DND-41 (cell line): ENCODE measurements around the gene ZNF638.
A peak's percentile ranks its signal among the peaks of the same experiment; 100 is the strongest.

Source experiments
- ATAC-seq: fragments of 200-7000 bp; cut with Tn5 transposase; 3 replicates; pipeline ENCODE4 v1.9.1; 2021; ENCODE audit warnings: low read depth; ENCODE audit not compliant: insufficient read depth
- DNase-seq: peaks from one replicate; pipeline ENCODE4 v3.0.0-alpha.2; 2020
- H2AFZ ChIP-seq: 2 replicates; pipeline ENCODE4 v1.6.0; 2012; ENCODE audit warnings: low read depth, low read length
- H3K27ac ChIP-seq: 2 replicates; pipeline ENCODE4 v1.5.1; 2012; ENCODE audit warnings: low read length, inconsistent platforms
- H3K27me3 ChIP-seq: fragments of 200-600 bp; sonication (generic); 2 replicates; pipeline ENCODE4 v1.6.0; 2012; ENCODE audit warnings: low read length, mild to moderate bottlenecking, inconsistent platforms; ENCODE audit not compliant: insufficient read depth, poor library complexity
- H3K36me3 ChIP-seq: 2 replicates; pipeline ENCODE4 v1.5.1; 2012; ENCODE audit warnings: low read length, inconsistent platforms; ENCODE audit not compliant: insufficient read depth
- H3K4me1 ChIP-seq: 2 replicates; pipeline ENCODE4 v1.5.1; 2012; ENCODE audit warnings: mild to moderate bottlenecking, low read length; ENCODE audit not compliant: insufficient read depth
- H3K4me2 ChIP-seq: 2 replicates; pipeline ENCODE4 v1.6.0; 2012; ENCODE audit warnings: mild to moderate bottlenecking, moderate library complexity, low read length, inconsistent platforms; ENCODE audit not compliant: insufficient read depth
- H3K4me3 ChIP-seq, 2 experiments: fragments of 200-600 bp in 1 of 2; shearing (Covaris generic) in 1 of 2; 2 replicates each; pipeline ENCODE4 v1.5.1; 2012 to 2016; ENCODE audit warnings: inconsistent platforms in 2 of 2, low read length in 2 of 2, mild to moderate bottlenecking in 2 of 2, low read depth in 1 of 2, moderate library complexity in 1 of 2
- H3K79me2 ChIP-seq: 2 replicates; pipeline ENCODE4 v1.6.0; 2012; ENCODE audit warnings: low read length, inconsistent platforms; ENCODE audit not compliant: insufficient read depth
- H3K9ac ChIP-seq: 2 replicates; pipeline ENCODE4 v1.6.0; 2012; ENCODE audit warnings: low read depth, mild to moderate bottlenecking, inconsistent platforms, low read length, moderate library complexity
- H3K9me3 ChIP-seq: 2 replicates; pipeline ENCODE4 v1.5.1; 2012; ENCODE audit warnings: low read length, moderate library complexity, mild to moderate bottlenecking, inconsistent platforms; ENCODE audit not compliant: insufficient read depth, severe bottlenecking
- H4K20me1 ChIP-seq: 2 replicates; pipeline ENCODE4 v1.6.0; 2012; ENCODE audit warnings: low read length; ENCODE audit not compliant: insufficient read depth
- CTCF ChIP-seq: IDR thresholded peaks from 2 replicates; pipeline ENCODE4 v1.5.1; 2012; ENCODE audit warnings: borderline replicate concordance, low read length, moderate library complexity, mild to moderate bottlenecking; ENCODE audit not compliant: poor library complexity, severe bottlenecking; ENCODE audit errors: extremely low read depth
- EZH2 ChIP-seq: IDR thresholded peaks from 3 replicates; pipeline ENCODE4 v1.6.1; 2012; ENCODE audit warnings: borderline replicate concordance, low read depth, mild to moderate bottlenecking, moderate library complexity, low read length, inconsistent platforms; ENCODE audit not compliant: severe bottlenecking

ZNF638 gene

GRCh38 chr2:71466301-71467179, 135.0 kb downstream of the ZNF638 start:
- Histone ChIP-seq H3K9ac (peak overlapping the region; percentile 36; the same call in 1 of the 2 replicates), H3K79me2 (no peaks in the 10 kb centered on the region), H2AFZ (peak overlapping the region; percentile 68), H3K9me3 (peaks cover 21% of the 10 kb centered on the region), H3K36me3 (no peaks in the 10 kb centered on the region), H3K4me3 (peak overlapping the region in 1 of 2 experiments; percentile 59; a peak in 2 of 4 replicates), H4K20me1 (no peaks in the 10 kb centered on the region), H3K27me3 (peaks cover 29% of the 10 kb centered on the region), H3K27ac (no peak overlapping the region), H3K4me2 (peak overlapping the region; percentile 68), H3K4me1 (peaks cover 7% of the 10 kb centered on the region; the same call in 1 of the 2 replicates)
- TF ChIP-seq EZH2 = no peak
- no peak for TF ChIP-seq CTCF
- peak; percentile 56; the same call in 2 of the 3 replicates for ATAC-seq
- DNase-seq = peak; percentile 13

- no peaks in the 10 kb centered on the region for H3K79me2 ChIP-seq
- H3K9me3 ChIP-seq = peaks cover 15% of the 10 kb centered on the region
- H3K36me3 ChIP-seq = no peaks in the 10 kb centered on the region
- H3K4me3 ChIP-seq = peak overlapping the region in 1 of 2 experiments; percentile 59; a peak in 2 of 4 replicates
- peaks cover 29% of the 10 kb centered on the region for H3K27me3 ChIP-seq
- TF ChIP-seq CTCF (no peak), EZH2 (no peak)
- H3K9ac ChIP-seq = peak overlapping the region; percentile 36; the same call in 1 of the 2 replicates
- peak overlapping the region; percentile 68 for H3K4me2 ChIP-seq
- no peak overlapping the region for H3K27ac ChIP-seq
- no peak overlapping the region for H2AFZ ChIP-seq
- H4K20me1 ChIP-seq = no peaks in the 10 kb centered on the region
- peaks cover 7% of the 10 kb centered on the region; the same call in 1 of the 2 replicates for H3K4me1 ChIP-seq
- ATAC-seq (peak; percentile 48; the same call in 2 of the 3 replicates), DNase-seq (no peak)
These were observed 135.7 kb downstream of the ZNF638 start for GRCh38 chr2:71467180-71467815.

GRCh38 chr2:71468279-71469015, 136.9 kb downstream of the ZNF638 start:
- Histone ChIP-seq H3K9ac (no peak overlapping the region), H3K4me1 (peaks cover 7% of the 10 kb centered on the region; the same call in 1 of the 2 replicates), H3K79me2 (no peaks in the 10 kb centered on the region), H3K27me3 (peaks cover 33% of the 10 kb centered on the region), H3K27ac (no peak overlapping the region), H2AFZ (no peak overlapping the region), H3K9me3 (peaks cover 3% of the 10 kb centered on the region), H3K4me3 (no peak overlapping the region), H3K36me3 (no peaks in the 10 kb centered on the region), H3K4me2 (no peak overlapping the region), H4K20me1 (no peaks in the 10 kb centered on the region)
- ATAC-seq = no peak
- TF ChIP-seq CTCF (no peak), EZH2 (no peak)
- DNase-seq = no peak
